T-helper 2 cell treated with Interferon-gamma antibody and Interleukin-4, amounts not matched to agents 5 μg/mL and 100 μg/mL, for 36 hours (primary cell): ENCODE measurements around the gene SLAMF9.
A peak's percentile ranks its signal among the peaks of the same experiment; 100 is the strongest.

ENCODE experiments used
- DNase-seq: peaks from one replicate; pipeline ENCODE4 v3.0.0; 2021; ENCODE audit warnings: low spot score
- H3K27ac Mint-ChIP-seq: one replicate; pipeline ENCODE4 v1.8.0; 2021; ENCODE audit warnings: mild to moderate bottlenecking, mixed read lengths
- H3K27me3 Mint-ChIP-seq: one replicate; pipeline ENCODE4 v1.8.0; 2021; ENCODE audit warnings: low read depth, mixed read lengths
- H3K36me3 Mint-ChIP-seq: one replicate; pipeline ENCODE4 v1.8.0; 2021; ENCODE audit warnings: low read depth, mixed read lengths
- H3K4me1 Mint-ChIP-seq: one replicate; pipeline ENCODE4 v1.8.0; 2021; ENCODE audit warnings: low read depth, mixed read lengths
- H3K4me3 Mint-ChIP-seq: one replicate; pipeline ENCODE4 v1.8.0; 2022; ENCODE audit warnings: mild to moderate bottlenecking, moderate library complexity, mixed read lengths
- H3K9me3 Mint-ChIP-seq: one replicate; pipeline ENCODE4 v1.8.0; 2021; ENCODE audit warnings: mixed read lengths

The SLAMF9 gene

DNA sequence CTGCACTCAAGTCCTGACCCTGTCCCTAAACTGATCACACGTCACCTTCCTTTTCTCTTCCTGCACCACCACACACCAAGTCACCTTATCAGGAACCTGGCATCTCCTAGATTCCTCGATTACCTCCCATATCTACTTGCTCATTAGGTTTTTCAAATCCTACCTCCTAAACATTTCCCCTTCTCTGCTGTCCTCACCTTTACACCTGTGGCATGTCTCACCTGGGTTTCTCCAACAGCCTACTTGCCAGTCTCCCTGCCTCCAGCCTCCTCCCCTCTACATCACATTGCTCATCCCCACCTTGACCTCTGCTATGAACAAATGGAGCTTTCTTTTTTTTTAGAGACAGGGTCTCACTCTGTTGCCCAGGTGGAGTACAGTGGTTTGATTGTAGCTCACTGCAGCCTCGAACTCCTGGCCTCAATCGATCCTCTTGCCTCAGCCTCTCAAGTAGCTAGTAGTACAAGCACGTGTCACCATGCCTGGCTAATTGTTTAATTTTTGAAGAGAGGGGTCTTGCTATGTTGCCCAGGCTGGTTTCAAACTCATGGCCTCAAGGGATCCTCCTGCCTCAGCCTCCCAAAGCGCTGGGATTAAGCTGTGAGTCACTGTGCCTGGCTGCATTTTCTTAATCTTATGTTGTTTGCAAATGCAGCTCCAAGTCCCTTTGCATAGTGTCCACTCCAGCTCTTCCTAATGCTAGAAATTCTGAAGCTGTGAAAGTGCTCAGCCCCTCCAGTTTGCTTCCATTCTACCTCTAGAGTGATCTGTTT is 14.9 kb downstream of the SLAMF9 start:
- H3K36me3 Mint-ChIP-seq: no peaks in the 10 kb centered on the region
- no peak overlapping the region for H3K4me3 Mint-ChIP-seq
- DNase-seq: no peak
- no peaks in the 10 kb centered on the region for H3K9me3 Mint-ChIP-seq
- no peak overlapping the region for H3K27ac Mint-ChIP-seq
- H3K4me1 Mint-ChIP-seq: peaks cover 18% of the 10 kb centered on the region
- peaks cover 21% of the 10 kb centered on the region for H3K27me3 Mint-ChIP-seq

DNA sequence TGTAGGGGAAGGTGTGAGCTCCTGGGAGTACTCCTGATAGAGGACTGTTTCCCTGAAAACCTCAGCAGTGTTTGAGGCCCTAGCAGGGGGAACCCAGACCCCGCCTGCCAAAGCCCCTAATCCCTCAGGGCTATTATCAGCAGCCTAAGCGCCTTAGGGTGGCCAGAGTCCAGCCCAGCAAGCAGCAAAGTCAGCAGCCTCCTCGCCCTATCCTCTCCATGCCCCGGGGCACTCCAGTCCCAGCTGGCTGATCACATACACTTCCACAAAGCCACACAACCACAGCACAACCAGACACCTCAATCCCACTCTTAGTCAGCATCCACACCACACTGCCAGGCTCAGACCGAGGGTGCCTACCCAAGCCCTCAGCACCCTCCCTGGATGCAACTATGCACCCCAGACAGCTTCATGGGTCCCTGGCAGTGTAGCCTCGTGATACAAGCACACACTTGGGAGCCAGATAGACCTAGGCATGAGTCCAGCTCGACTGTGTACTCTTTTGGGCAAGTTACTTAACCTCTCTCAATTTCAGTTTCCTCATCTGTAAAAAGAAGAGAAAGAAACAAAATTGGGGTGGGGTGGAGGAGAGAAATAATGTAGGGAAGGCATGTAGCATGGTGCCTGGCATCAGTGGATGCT is 15.7 kb downstream of the SLAMF9 start:
- Mint-ChIP-seq H3K4me1 (peaks cover 18% of the 10 kb centered on the region), H3K36me3 (no peaks in the 10 kb centered on the region), H3K27ac (no peak overlapping the region), H3K27me3 (peaks cover 20% of the 10 kb centered on the region), H3K4me3 (peak overlapping the region; percentile 6), H3K9me3 (no peaks in the 10 kb centered on the region)
- DNase-seq: no peak

DNA sequence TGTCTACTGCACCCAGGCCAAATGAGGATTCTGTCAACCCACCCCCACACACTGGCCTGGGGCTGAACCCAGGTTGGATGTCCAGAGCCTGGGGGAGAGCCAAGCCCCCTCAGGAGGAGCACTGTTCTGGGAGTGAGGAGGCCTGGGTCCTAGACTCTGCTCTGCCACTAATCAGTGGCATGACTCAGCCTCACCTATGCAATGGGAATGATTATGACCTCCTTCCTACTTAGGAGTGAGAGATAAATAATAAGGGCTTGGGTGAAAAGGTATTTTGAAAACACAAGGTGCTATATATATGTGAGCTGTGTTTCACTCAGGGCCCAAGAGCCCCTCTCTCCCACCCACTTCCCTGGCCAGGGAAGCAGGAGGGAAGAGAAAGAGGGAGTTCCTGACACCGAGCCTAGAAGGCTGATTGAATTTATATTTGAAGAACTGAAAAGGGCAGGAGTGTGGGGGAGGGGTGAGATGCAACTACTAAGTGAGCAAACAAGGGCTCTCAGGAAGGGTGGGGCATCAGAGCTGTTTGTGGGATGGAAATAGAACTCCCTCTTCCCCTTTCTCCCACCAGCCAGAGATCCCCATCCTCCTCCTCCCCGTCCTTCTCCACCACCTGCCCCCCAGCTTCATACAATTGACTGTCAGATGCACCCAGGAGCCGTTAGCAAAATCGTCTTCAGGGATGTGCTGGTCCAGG is 16.8 kb downstream of the SLAMF9 start:
- H3K9me3 Mint-ChIP-seq: no peaks in the 10 kb centered on the region
- peaks cover 18% of the 10 kb centered on the region for H3K4me1 Mint-ChIP-seq
- no peak for DNase-seq
- H3K27ac Mint-ChIP-seq: no peak overlapping the region
- H3K36me3 Mint-ChIP-seq: no peaks in the 10 kb centered on the region
- H3K4me3 Mint-ChIP-seq: peak overlapping the region; percentile 42
- peaks cover 14% of the 10 kb centered on the region for H3K27me3 Mint-ChIP-seq

DNA sequence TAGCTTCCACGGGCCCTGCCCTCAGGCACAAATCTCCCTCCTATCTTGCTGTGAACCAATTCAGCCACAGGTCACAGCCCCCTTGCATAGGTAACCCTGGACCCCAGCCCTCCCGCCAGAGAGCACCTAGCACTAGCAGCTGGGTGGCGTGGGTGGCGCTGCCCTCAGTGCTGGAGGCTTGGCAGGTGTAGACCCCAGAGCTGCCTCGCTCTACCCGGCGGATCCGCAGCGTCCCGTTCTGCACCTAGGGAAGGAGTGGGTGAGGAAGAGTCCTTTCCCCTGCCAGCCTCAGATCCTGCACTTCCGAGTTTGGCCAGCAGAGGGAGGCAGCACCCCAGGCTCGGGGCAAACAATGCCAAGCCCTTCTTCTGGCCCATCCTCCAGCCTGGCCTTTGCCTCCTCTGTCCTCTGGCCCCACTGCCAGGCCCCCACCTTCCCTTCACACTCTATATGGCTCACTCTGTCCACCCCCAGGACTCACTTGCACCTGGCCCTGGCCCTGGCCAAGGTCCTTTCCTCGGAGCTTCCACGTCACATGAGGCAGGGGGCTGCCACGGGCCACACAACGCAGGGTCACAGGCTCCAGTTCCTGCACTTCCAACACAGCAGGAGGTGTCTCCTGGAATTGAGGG is 17.6 kb downstream of the SLAMF9 start:
- Mint-ChIP-seq H3K27me3 (peaks cover 14% of the 10 kb centered on the region), H3K4me3 (no peak overlapping the region), H3K4me1 (peaks cover 18% of the 10 kb centered on the region), H3K36me3 (no peaks in the 10 kb centered on the region), H3K27ac (no peak overlapping the region), H3K9me3 (no peaks in the 10 kb centered on the region)
- DNase-seq: peak; percentile 72

DNA sequence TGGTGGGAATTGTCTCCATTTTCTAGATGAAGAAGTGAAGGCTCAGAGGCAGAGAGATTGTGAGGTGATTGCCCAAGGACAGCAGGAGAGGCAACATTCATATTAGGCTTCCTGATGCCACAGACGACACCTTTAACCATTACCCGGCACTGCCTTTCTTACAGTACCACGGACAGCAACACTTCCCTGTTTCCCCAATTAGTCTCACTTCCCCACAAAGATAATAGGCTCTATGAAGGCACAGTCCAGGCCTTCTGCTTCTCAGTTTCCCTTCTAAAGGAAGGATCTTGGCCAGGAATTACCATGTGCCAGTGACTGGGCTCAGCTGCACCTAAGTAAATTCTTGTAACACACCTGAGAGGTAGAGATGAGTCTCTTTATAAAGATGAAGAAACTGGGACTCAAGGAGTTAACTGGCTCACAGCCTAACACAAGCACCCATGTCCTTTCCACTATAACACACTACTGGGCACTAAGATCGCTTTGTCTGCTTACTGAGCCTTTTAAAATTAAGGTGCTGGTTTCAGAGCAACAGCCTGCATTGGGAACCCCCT is 18.2 kb downstream of the SLAMF9 start:
- H3K36me3 Mint-ChIP-seq: no peaks in the 10 kb centered on the region
- no peak overlapping the region for H3K4me3 Mint-ChIP-seq
- H3K27ac Mint-ChIP-seq: no peak overlapping the region
- H3K4me1 Mint-ChIP-seq: peaks cover 18% of the 10 kb centered on the region
- H3K9me3 Mint-ChIP-seq: no peaks in the 10 kb centered on the region
- DNase-seq: no peak
- peaks cover 14% of the 10 kb centered on the region for H3K27me3 Mint-ChIP-seq

DNA sequence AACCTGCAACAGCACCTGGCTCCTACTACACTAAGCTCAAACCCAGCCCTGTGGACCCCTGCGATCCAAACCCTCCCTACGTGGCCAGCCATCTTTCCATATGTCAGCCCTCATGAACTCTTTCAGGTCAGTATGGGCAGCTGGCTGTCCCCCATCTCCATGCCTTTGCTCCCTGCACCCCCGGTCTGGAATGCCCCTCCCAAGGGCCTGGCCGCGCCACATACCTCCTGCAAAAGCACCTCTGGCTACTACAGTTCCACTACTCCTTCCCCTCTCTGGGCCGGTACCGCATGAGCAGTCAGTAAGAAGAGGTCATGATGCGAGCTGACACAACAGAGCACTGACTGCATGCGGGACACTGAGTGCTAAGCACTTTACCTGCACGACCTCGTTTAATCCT is 18.7 kb downstream of the SLAMF9 start:
- no peaks in the 10 kb centered on the region for H3K9me3 Mint-ChIP-seq
- peaks cover 14% of the 10 kb centered on the region for H3K27me3 Mint-ChIP-seq
- peaks cover 16% of the 10 kb centered on the region for H3K4me1 Mint-ChIP-seq
- no peaks in the 10 kb centered on the region for H3K36me3 Mint-ChIP-seq
- H3K27ac Mint-ChIP-seq: no peak overlapping the region
- no peak overlapping the region for H3K4me3 Mint-ChIP-seq
- no peak for DNase-seq

DNA sequence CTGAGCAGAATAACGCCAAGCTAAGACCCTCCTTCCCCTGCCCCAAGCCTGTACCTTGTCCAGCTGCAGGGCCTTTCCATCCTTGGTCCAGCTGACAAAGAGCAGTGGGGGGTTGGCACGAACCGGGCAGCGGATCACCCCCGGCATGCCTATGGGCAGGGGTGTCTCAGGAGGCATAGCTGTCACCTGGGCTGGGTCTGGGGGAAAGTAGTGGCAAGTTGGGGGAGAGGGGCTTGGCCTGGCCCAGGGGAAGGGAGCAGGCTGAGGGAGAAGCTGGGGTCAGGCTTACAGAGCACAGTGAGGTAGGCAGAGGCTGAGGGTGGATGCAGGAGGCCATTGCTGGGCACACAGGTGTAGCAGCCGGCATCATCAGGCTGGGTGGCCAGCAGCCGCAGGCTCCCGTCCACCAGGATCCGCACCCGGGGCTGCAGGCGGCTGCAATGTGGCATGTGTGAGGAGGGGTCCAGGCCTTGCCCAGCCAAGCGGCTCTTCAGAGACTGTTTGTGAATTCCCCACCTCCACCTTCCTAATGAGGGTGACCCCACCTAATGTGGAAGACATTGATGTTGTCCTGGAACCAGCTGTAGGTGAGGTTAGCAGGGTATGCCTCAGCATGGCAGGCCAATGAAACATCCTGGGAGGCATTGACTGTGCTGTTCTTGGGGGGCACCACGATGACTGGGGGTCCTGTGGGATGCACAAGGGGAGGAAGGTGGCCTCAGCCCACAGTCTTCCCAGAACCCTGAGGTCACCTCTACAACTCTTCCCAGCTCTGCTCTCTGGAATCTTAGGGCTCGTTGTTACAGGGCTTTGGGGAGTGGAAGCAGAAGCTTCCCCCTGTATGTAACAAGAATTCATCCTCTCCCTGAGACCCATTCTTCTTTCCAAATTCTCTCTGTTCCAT is 19.6 kb downstream of the SLAMF9 start:
- Mint-ChIP-seq H3K27ac (no peak overlapping the region), H3K9me3 (no peaks in the 10 kb centered on the region), H3K36me3 (no peaks in the 10 kb centered on the region), H3K4me3 (no peak overlapping the region), H3K27me3 (peaks cover 11% of the 10 kb centered on the region), H3K4me1 (peaks cover 16% of the 10 kb centered on the region)
- no peak for DNase-seq

DNA sequence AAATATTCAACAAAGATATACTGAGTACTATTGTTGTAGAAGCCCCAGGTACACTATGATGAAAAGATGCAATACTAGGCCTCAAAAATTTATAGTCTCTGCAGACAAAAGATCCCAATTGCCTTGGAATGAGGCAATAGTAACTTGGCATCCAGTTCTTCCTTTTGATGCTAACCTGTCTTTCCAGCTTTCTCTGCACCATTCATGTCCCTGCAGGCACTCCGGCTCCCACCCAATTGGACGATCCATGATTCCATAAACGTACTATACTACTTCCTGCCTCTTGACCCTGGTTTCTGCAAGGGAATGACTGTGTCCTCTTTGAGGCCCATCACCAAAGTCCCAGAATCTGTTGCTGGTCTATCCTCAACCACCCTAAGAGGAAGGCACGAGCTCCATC is 20.7 kb downstream of the SLAMF9 start:
- Mint-ChIP-seq H3K4me1 (peaks cover 12% of the 10 kb centered on the region), H3K27ac (no peak overlapping the region)
- DNase-seq: no peak

DNA sequence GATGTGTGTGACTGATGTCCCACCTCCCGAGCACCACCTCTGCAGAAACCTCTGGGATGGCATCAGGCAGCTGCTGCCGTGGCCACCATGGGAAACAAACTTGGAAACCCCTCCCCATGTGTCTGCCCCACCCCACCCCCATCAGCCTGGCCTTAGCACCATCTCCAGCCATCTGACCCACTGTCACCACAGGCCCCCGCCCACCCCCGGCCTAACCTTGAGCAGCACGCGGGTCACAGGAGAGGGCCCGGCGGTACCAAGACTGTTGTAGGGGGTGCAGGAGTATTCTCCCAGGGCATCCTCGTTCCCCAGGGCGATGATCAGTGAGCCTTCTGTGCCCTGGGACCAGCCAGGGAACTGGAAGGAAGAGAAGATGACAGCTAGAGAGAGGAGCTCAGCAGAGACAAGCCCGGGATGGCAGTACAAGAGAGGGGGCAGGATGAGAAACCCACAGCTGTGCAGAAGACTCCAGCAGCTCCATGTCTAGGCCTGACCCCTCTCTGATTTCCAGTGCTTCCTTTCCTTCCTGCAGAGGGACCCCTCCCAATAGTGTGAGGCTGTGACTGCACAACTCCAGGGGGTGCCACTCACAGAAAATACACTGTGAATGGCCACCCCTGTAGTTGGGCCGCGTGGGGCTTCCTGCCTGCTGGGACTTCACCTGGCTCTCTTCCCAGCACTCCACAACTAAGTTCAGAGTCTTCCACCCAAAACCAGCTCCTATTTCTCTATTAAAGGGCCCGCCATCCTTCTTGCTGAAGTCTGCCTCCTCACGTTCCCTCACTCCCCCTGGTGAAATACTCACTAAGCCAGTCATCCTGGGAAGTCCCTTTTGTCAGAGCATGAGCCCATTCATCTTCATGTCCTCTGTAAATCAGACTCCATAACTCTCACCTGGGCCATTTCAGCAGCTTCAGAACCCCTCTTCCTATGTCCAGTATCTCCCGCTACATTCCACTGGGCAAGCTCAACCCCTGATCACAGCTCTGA is 21.4 kb downstream of the SLAMF9 start:
- no peaks in the 10 kb centered on the region for H3K36me3 Mint-ChIP-seq
- no peak for DNase-seq

More for the DNA sequence above, 20.7 kb downstream of the SLAMF9 start:
- no peaks in the 10 kb centered on the region for H3K9me3 Mint-ChIP-seq
- no peak overlapping the region for H3K4me3 Mint-ChIP-seq
- no peaks in the 10 kb centered on the region for H3K36me3 Mint-ChIP-seq
- peaks cover 9% of the 10 kb centered on the region for H3K27me3 Mint-ChIP-seq

DNA sequence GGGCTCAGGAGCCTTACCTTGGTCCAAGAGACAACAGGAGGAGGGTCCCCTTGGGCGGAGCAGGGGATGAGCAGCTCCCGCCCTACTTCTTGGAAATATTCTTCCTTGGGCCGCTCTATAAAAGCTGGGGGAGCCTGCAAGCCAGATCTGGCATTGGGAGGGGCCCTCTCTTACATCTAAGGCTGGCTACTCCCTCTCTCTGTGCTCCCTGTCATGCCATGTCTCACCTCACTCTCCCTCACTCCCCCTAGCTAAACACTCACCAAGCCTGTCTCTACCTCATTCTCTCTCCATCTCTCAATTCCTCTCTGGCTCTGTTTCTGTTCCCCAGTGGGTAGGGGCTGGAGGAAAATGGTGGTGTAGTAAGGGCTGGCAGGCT is 22.3 kb downstream of the SLAMF9 start:
- DNase-seq: no peak
- H3K4me1 Mint-ChIP-seq: peaks cover 2% of the 10 kb centered on the region
- H3K27ac Mint-ChIP-seq: no peak overlapping the region
- no peaks in the 10 kb centered on the region for H3K36me3 Mint-ChIP-seq
- H3K9me3 Mint-ChIP-seq: no peaks in the 10 kb centered on the region
- H3K4me3 Mint-ChIP-seq: no peak overlapping the region
- H3K27me3 Mint-ChIP-seq: peaks cover 9% of the 10 kb centered on the region

More for the DNA sequence above, 21.4 kb downstream of the SLAMF9 start:
- Mint-ChIP-seq H3K4me1 (peaks cover 6% of the 10 kb centered on the region), H3K27me3 (peaks cover 9% of the 10 kb centered on the region), H3K9me3 (no peaks in the 10 kb centered on the region), H3K4me3 (no peak overlapping the region), H3K27ac (no peak overlapping the region)

DNA sequence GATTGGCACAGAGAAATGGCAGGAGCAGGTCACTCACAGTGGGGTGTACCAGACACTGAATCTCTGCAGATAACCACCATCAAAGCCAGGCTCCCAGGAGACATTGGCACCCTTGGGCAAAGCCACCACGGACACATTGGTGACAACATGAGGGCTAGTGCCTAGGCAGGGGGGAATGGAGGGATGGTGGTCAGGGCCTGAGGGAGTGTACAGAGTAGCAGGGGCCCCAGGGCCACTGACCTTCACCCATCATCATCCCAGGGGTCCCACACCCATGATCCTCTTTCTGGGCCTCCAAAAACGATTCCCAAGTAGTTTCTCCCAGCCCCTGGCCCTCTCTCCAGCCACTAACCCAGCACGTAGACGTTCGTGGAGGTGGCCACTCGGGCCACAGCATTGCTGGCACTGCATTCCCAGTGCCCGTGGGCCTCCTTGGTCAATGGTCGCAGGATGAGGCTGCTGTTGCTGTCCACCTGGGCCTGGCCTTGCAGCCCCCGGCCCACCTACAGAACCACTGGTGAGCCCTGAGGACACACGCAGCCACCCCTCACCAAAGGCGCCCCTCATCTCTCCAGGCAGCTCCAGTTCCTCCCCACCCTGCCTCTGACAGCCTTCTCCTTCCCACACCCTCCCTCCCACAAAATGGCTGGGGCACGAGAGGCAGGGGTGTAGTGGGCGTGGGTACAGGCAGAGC is 22.8 kb downstream of the SLAMF9 start:
- Mint-ChIP-seq H3K9me3 (no peaks in the 10 kb centered on the region), H3K4me3 (no peak overlapping the region), H3K36me3 (no peaks in the 10 kb centered on the region), H3K4me1 (peaks cover 6% of the 10 kb centered on the region), H3K27me3 (peaks cover 9% of the 10 kb centered on the region), H3K27ac (no peak overlapping the region)
- no peak for DNase-seq

DNA sequence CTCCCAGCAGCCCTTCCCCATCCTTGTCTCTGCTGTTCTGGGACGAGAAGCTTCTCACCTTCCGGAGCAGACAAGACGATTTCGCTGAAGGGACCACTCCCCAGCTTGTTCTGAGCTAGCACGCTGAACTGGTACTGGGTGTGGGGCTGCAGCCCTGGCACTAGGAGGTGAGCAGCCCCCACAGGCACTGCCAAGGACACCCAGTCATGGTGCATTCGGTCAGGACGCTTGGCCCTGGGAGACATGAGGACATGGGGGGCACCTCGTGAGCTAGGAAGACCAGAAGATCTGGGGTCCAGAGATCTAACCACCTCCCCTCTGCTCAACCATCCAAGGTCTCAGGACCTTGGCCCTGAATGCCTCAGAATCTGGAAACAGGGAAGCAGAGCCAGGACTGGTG is 23.4 kb downstream of the SLAMF9 start:
- Mint-ChIP-seq H3K4me3 (no peak overlapping the region), H3K36me3 (no peaks in the 10 kb centered on the region)
- DNase-seq: no peak

More for the DNA sequence above, 23.4 kb downstream of the SLAMF9 start:
- H3K27me3 Mint-ChIP-seq: peaks cover 9% of the 10 kb centered on the region
- peak overlapping the region; percentile 39 for H3K27ac Mint-ChIP-seq
- H3K4me1 Mint-ChIP-seq: peaks cover 12% of the 10 kb centered on the region
- H3K9me3 Mint-ChIP-seq: no peaks in the 10 kb centered on the region
